Fibroblast of lung (primary cell): Measurements from ENCODE around the gene MOB4. TPM values are rescaled to one million over a fixed set of nuclear protein-coding genes. Genes with fewer than 3 reads are reported as not detected.

ENCODE experiments used
- DNase-seq, 2 donors: peaks; one replicate each; pipeline versions ENCODE4 v3.0.0 to v3.0.0-alpha.2; 2010; ENCODE audit warnings: low read depth in 2 of 2
- H2AFZ ChIP-seq: 2 replicates; pipeline ENCODE4 v1.5.1; 2012; ENCODE audit warnings: low read length, control low read depth, inconsistent platforms
- H3K27ac ChIP-seq: 2 replicates; pipeline ENCODE4 v1.5.1; 2011; ENCODE audit warnings: low read length, control low read depth; ENCODE audit not compliant: insufficient read depth
- H3K27me3 ChIP-seq: 2 replicates; pipeline ENCODE4 v1.5.1; 2011; ENCODE audit warnings: mild to moderate bottlenecking, low read length; ENCODE audit not compliant: control insufficient read depth, insufficient read depth
- H3K36me3 ChIP-seq: 2 replicates; pipeline ENCODE4 v1.5.1; 2011; ENCODE audit warnings: low read length; ENCODE audit not compliant: control insufficient read depth, insufficient read depth
- H3K4me1 ChIP-seq: 2 replicates; pipeline ENCODE4 v1.5.1; 2011; ENCODE audit warnings: low read length; ENCODE audit not compliant: control insufficient read depth, insufficient read depth; ENCODE audit errors: extremely low read depth
- H3K4me2 ChIP-seq: 2 replicates; pipeline ENCODE4 v1.5.1; 2011; ENCODE audit warnings: low read length, control low read depth; ENCODE audit not compliant: insufficient read depth; ENCODE audit errors: extremely low read depth
- H3K4me3 ChIP-seq, 4 experiments: fragments of 200-600 bp in 1 of 4; sonication (generic) in 1 of 4; replicated peaks in 1 of 4; 2 replicates each; pipeline ENCODE4 v1.5.1; 2011 to 2016; ENCODE audit warnings: low read length in 4 of 4, low read depth in 3 of 4, mild to moderate bottlenecking in 3 of 4, control low read depth in 2 of 4, inconsistent platforms in 1 of 4, mixed read lengths in 1 of 4; ENCODE audit not compliant: insufficient read depth in 1 of 4; ENCODE audit errors: control extremely low read depth in 1 of 4
- H3K79me2 ChIP-seq: 2 replicates; pipeline ENCODE4 v1.5.1; 2012; ENCODE audit warnings: mild to moderate bottlenecking, low read length, inconsistent platforms; ENCODE audit not compliant: control insufficient read depth, insufficient read depth
- H3K9ac ChIP-seq: 2 replicates; pipeline ENCODE4 v1.5.1; 2011; ENCODE audit warnings: mild to moderate bottlenecking, low read length, control low read depth; ENCODE audit not compliant: insufficient read depth
- H3K9me3 ChIP-seq: 2 replicates; pipeline ENCODE4 v1.5.1; 2012; ENCODE audit warnings: low read depth, low read length; ENCODE audit not compliant: control insufficient read depth, insufficient read depth
- H4K20me1 ChIP-seq: 2 replicates; pipeline ENCODE4 v1.5.1; 2011; ENCODE audit warnings: low read length; ENCODE audit not compliant: control insufficient read depth, insufficient read depth; ENCODE audit errors: extremely low read depth
- CTCF ChIP-seq, 2 donors: IDR thresholded peaks in 1 of 2; conservative IDR thresholded peaks in 1 of 2; 1 replicate in 1 of 2; 2 replicates in 1 of 2; pipeline ENCODE4 v1.5.1; 2011 to 2012; ENCODE audit warnings: low read length in 2 of 2, control low read depth in 1 of 2, inconsistent platforms in 1 of 2, low read depth in 1 of 2, mild to moderate bottlenecking in 1 of 2
- EZH2 ChIP-seq: IDR thresholded peaks from 2 replicates; pipeline ENCODE4 v1.5.1; 2012; ENCODE audit warnings: low read length, control low read depth, mild to moderate bottlenecking; ENCODE audit errors: missing control alignments
- polyA plus RNA-seq, 2 donors: library from polyadenylated mRNA; depleted of rRNA in 1 of 2; stranded (reverse) in 1 of 2; unstranded in 1 of 2; fragments of >200 nt; gene quantifications; 2 replicates each; pipeline ENCODE4 v1.2.1, GENCODE V29; 2011 to 2012; ENCODE audit warnings: missing spikeins in 1 of 2
- total RNA-seq: library from RNA; depleted of rRNA; stranded (reverse); fragments of >200 nt; gene quantifications from 2 replicates; pipeline ENCODE4 v1.2.1, GENCODE V29; 2014

Gene MOB4
- total and polyA plus RNA-seq, 2 donors (not counting 1 experiment from before 2014, with no cell fraction given): 26.6 to 70.5 TPM

GRCh38 chr2:197506658-197507057 lies 9.2 kb upstream of the MOB4 start:
- H3K27me3 ChIP-seq: no peaks in the 10 kb centered on the region
- H3K36me3 ChIP-seq: peaks cover 2% of the 10 kb centered on the region
- TF ChIP-seq EZH2 (no peak), CTCF (conservative IDR thresholded peaks at IDR 0.05 in 1 of 2, IDR thresholded peaks at IDR 0.05 in 1 of 2; ENCODE audit: low read depth in 1 of 2, low read length in 2 of 2) (no peak)

GRCh38 chr2:197513915-197514314 lies 2.0 kb upstream of the MOB4 start:
- H3K36me3 ChIP-seq: no peaks in the 10 kb centered on the region
- no peak for DNase-seq
- no peak overlapping the region for H3K4me2 ChIP-seq
- TF ChIP-seq EZH2 (no peak), CTCF (conservative IDR thresholded peaks at IDR 0.05 in 1 of 2, IDR thresholded peaks at IDR 0.05 in 1 of 2; ENCODE audit: low read depth in 1 of 2, low read length in 2 of 2) (no peak)
- no peaks in the 10 kb centered on the region for H3K27me3 ChIP-seq
- no peak overlapping the region for H2AFZ ChIP-seq
- no peak overlapping the region for H3K27ac ChIP-seq
- H3K9me3 ChIP-seq: no peaks in the 10 kb centered on the region
- no peak overlapping the region for H3K4me3 ChIP-seq
- H3K9ac ChIP-seq: no peak overlapping the region
- H4K20me1 ChIP-seq: peaks cover 4% of the 10 kb centered on the region
- H3K79me2 ChIP-seq: peaks cover 31% of the 10 kb centered on the region
- peaks cover 4% of the 10 kb centered on the region for H3K4me1 ChIP-seq

More at GRCh38 chr2:197506658-197507057, 9.2 kb upstream of the MOB4 start:
- no peaks in the 10 kb centered on the region for H4K20me1 ChIP-seq
- H3K9ac ChIP-seq: no peak overlapping the region
- H3K4me1 ChIP-seq: no peaks in the 10 kb centered on the region
- H3K4me2 ChIP-seq: no peak overlapping the region
- H3K27ac ChIP-seq: no peak overlapping the region
- H2AFZ ChIP-seq: no peak overlapping the region
- DNase-seq: no peak
- no peak overlapping the region for H3K4me3 ChIP-seq
- H3K9me3 ChIP-seq: no peaks in the 10 kb centered on the region
- H3K79me2 ChIP-seq: peaks cover 19% of the 10 kb centered on the region

GRCh38 chr2:197514754-197515153 lies 1.1 kb upstream of the MOB4 start:
- peak in 1 of 2 donors; percentile 13 for DNase-seq
- H3K27me3 ChIP-seq: no peaks in the 10 kb centered on the region
- H3K9me3 ChIP-seq: no peaks in the 10 kb centered on the region

More at GRCh38 chr2:197514754-197515153, 1.1 kb upstream of the MOB4 start:
- TF ChIP-seq CTCF (conservative IDR thresholded peaks at IDR 0.05 in 1 of 2, IDR thresholded peaks at IDR 0.05 in 1 of 2; ENCODE audit: low read depth in 1 of 2, low read length in 2 of 2): no peak
- TF ChIP-seq EZH2: no peak
- Histone ChIP-seq H3K4me3 (peak overlapping the region in 2 of 4 experiments; percentile 83 to 85), H3K9ac (no peak overlapping the region), H3K27ac (peak overlapping the region; percentile 84), H3K4me1 (peaks cover 4% of the 10 kb centered on the region), H3K4me2 (peak overlapping the region; percentile 95), H3K36me3 (no peaks in the 10 kb centered on the region), H3K79me2 (peaks cover 39% of the 10 kb centered on the region), H2AFZ (peak overlapping the region; percentile 81), H4K20me1 (peaks cover 4% of the 10 kb centered on the region)
